Breast epithelium (tissue), 4 donors: ENCODE data around the gene LIPC. TPM values are rescaled to one million over a fixed set of nuclear protein-coding genes. Genes with fewer than 3 reads are reported as not detected.

Experiments
- DNase-seq, 2 donors: peaks; one replicate each; pipeline ENCODE4 v3.0.0-alpha.2; 2019; ENCODE audit warnings: low spot score in 2 of 2
- H3K27ac ChIP-seq, 2 donors: fragments of 200-600 bp; sonication (generic) in 1 of 2; one replicate each; pipeline ENCODE4 v1.5.1; 2016 to 2019; ENCODE audit warnings: mild to moderate bottlenecking in 1 of 2
- H3K27me3 ChIP-seq, 2 donors: fragments of 200-600 bp; sonication (generic) in 1 of 2; one replicate each; pipeline versions ENCODE4 v1.5.1 to v1.6.0; 2017 to 2019; ENCODE audit warnings: control low read depth in 1 of 2, mild to moderate bottlenecking in 1 of 2
- H3K36me3 ChIP-seq: fragments of 200-600 bp; one replicate; pipeline ENCODE4 v1.5.1; 2019
- H3K4me1 ChIP-seq, 2 donors: fragments of 200-600 bp; sonication (generic); one replicate each; pipeline ENCODE4 v1.5.1; 2016 to 2019; ENCODE audit warnings: control low read depth in 1 of 2
- H3K4me3 ChIP-seq, 3 donors: fragments of 200-600 bp; sonication (generic); 1 replicate in 2 of 3; 2 replicates in 1 of 3; pipeline ENCODE4 v1.5.1; 2016 to 2019; ENCODE audit warnings: mild to moderate bottlenecking in 3 of 3, moderate library complexity in 2 of 3
- H3K9me3 ChIP-seq, 2 donors: fragments of 200-600 bp; sonication (generic) in 1 of 2; one replicate each; pipeline ENCODE4 v1.5.1; 2016 to 2019; ENCODE audit warnings: control low read depth in 1 of 2
- CTCF ChIP-seq, 3 donors: fragments of 450-650 bp; IDR thresholded peaks; one replicate each; pipeline ENCODE4 v1.5.1; 2016 to 2017; ENCODE audit warnings: antibody characterized with exemption in 3 of 3, mild to moderate bottlenecking in 3 of 3, moderate library complexity in 3 of 3
- POLR2A ChIP-seq: fragments of 450-650 bp; IDR thresholded peaks from one replicate; pipeline ENCODE4 v1.6.1; 2016; ENCODE audit warnings: antibody characterized with exemption, mild to moderate bottlenecking, moderate library complexity
- POLR2AphosphoS5 ChIP-seq, 3 donors: sonication (generic); formaldehyde crosslinking; IDR thresholded peaks; one replicate each; pipeline ENCODE4 v1.6.1; 2017; ENCODE audit warnings: antibody characterized with exemption in 3 of 3
- intact Hi-C: fragments of 100-400 bp; cut with DNase I; formaldehyde crosslinking; loops from one replicate; pipeline ENCODE4 v1.15.1; 2023; ENCODE audit warnings: low total_unique reads
- total RNA-seq, 3 donors: library from RNA; depleted of rRNA; stranded (reverse); fragments of >200 nt; gene quantifications; one replicate each; pipeline ENCODE4 v1.1.0, GENCODE V29; 2016

Gene LIPC
- total RNA-seq, 3 donors from 2014 or later, result 0.15 to 0.80 TPM; not detected in 1

GRCh38 chr15:58546066-58546591, 114.3 kb downstream of the LIPC start:
- Histone ChIP-seq H3K36me3 (no peaks in the 10 kb centered on the region), H3K9me3 (no peaks in the 10 kb centered on the region), H3K4me1 (no peaks in the 10 kb centered on the region), H3K4me3 (no peak overlapping the region), H3K27me3 (no peaks in the 10 kb centered on the region), H3K27ac (no peak overlapping the region)
- DNase-seq, result no peak
- TF ChIP-seq POLR2A (no peak), CTCF (IDR thresholded peaks at IDR 0.05) (no peak), POLR2AphosphoS5 (IDR thresholded peaks at IDR 0.05) (no peak)
- intact Hi-C loops, result no loop called here

- Histone ChIP-seq H3K9me3 (no peaks in the 10 kb centered on the region), H3K4me1 (no peaks in the 10 kb centered on the region), H3K4me3 (no peak overlapping the region), H3K27me3 (no peaks in the 10 kb centered on the region), H3K27ac (no peak overlapping the region), H3K36me3 (no peaks in the 10 kb centered on the region)
- no peak for DNase-seq
- intact Hi-C loops, result no loop called here
- no peak for TF ChIP-seq CTCF (IDR thresholded peaks at IDR 0.05)
- TF ChIP-seq POLR2A, result no peak
- TF ChIP-seq POLR2AphosphoS5 (IDR thresholded peaks at IDR 0.05), result peak in 1 of 3 donors; percentile 59
These were observed 115.1 kb downstream of the LIPC start for GRCh38 chr15:58546635-58547627.

GRCh38 chr15:58547628-58548307, 116.0 kb downstream of the LIPC start:
- TF ChIP-seq POLR2AphosphoS5 (IDR thresholded peaks at IDR 0.05) (no peak), POLR2A (no peak), CTCF (IDR thresholded peaks at IDR 0.05) (no peak)
- Histone ChIP-seq H3K27ac (no peak overlapping the region), H3K4me1 (no peaks in the 10 kb centered on the region), H3K9me3 (no peaks in the 10 kb centered on the region), H3K36me3 (no peaks in the 10 kb centered on the region), H3K27me3 (no peaks in the 10 kb centered on the region), H3K4me3 (no peak overlapping the region)
- no peak for DNase-seq
- intact Hi-C loops, result no loop called here

- Histone ChIP-seq H3K9me3 (no peaks in the 10 kb centered on the region), H3K27ac (no peak overlapping the region), H3K36me3 (no peaks in the 10 kb centered on the region), H3K4me1 (no peaks in the 10 kb centered on the region), H3K4me3 (no peak overlapping the region), H3K27me3 (no peaks in the 10 kb centered on the region)
- intact Hi-C loops, result no loop called here
- no peak for DNase-seq
- no peak for TF ChIP-seq CTCF (IDR thresholded peaks at IDR 0.05)
- no peak for TF ChIP-seq POLR2A
- TF ChIP-seq POLR2AphosphoS5 (IDR thresholded peaks at IDR 0.05), result no peak
These were observed 116.7 kb downstream of the LIPC start for GRCh38 chr15:58548308-58549012.
